Measurements from ENCODE around the gene KIFC3.

- TF ChIP-seq, protein P1, sequence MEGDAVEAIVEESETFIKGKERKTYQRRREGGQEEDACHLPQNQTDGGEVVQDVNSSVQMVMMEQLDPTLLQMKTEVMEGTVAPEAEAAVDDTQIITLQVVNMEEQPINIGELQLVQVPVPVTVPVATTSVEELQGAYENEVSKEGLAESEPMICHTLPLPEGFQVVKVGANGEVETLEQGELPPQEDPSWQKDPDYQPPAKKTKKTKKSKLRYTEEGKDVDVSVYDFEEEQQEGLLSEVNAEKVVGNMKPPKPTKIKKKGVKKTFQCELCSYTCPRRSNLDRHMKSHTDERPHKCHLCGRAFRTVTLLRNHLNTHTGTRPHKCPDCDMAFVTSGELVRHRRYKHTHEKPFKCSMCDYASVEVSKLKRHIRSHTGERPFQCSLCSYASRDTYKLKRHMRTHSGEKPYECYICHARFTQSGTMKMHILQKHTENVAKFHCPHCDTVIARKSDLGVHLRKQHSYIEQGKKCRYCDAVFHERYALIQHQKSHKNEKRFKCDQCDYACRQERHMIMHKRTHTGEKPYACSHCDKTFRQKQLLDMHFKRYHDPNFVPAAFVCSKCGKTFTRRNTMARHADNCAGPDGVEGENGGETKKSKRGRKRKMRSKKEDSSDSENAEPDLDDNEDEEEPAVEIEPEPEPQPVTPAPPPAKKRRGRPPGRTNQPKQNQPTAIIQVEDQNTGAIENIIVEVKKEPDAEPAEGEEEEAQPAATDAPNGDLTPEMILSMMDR (IDR thresholded peaks at IDR 0.05; ENCODE audit: low read depth, low read length, poor library complexity, severe bottlenecking), result no peak
- no peak for TF ChIP-seq EZH2phosphoT487 (IDR thresholded peaks at IDR 0.05; ENCODE audit: borderline replicate concordance, low read length)
Measured at GRCh38 chr16:57744642-57744903, 57.7 kb downstream of the KIFC3 start.

Measured in DOHH2 (cell line).